ENCODE results near the gene ECHDC3. TPM values are rescaled to one million over a fixed set of nuclear protein-coding genes. Genes with fewer than 3 reads are reported as not detected.

The ECHDC3 gene
- total and polyA plus RNA-seq, 2 of the 8 experiments (the other 6 are each of a cell fraction or from before 2014, with no cell fraction given) = 15.6 to 19.9 TPM

DNA sequence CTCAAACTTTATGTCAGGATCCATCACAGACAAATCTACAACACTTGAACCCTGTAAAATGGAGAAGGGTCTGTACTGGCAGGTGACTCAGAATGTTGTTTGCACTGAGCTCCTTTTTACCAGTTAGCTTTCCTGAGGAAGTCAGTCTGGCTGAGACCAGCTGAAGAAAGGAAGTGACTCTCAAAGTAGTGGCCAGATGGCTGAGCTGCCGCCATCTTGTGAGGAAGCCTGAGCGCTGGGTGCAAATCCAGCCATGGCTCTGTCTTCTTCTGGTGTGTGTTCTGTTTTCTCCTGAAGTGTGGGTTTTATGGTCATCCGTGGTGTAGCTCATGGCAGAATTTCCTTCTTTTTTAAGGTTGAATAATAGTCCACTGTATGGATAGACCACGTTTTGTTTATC, 25.5 kb upstream of the ECHDC3 start:
- 93% methylated on average over 4 of the region's 4 CpGs; no CpG with 5 or more reads in 1 of the 2 experiments for WGBS, 2 experiments (ENCODE audit: extremely low coverage in 1 of 2, insufficient coverage in 1 of 2, insufficient read length in 1 of 2, insufficient replicate concordance in 2 of 2, low coverage in 1 of 2, low lambda C conversion rate in 2 of 2, missing lambda C conversion rate in 1 of 2)
- Histone ChIP-seq H3K56ac (replicated peaks; ENCODE audit: insufficient read length, low read depth, low read length) (no peak overlapping the region), H3K36me3 (ENCODE audit: control insufficient read depth in 2 of 4, insufficient read depth in 4 of 4, low read length in 3 of 4) (no peaks in the 10 kb centered on the region), H3K4me2 (ENCODE audit: insufficient read depth in 1 of 2, low read depth in 2 of 2, low read length in 2 of 2) (no peak overlapping the region), H3K9me3 (ENCODE audit: insufficient read depth in 2 of 2, low read depth in 1 of 2, low read length in 1 of 2) (no peaks in the 10 kb centered on the region), H3K9ac (replicated peaks in 1 of 4; ENCODE audit: extremely low read depth in 1 of 4, low read depth in 3 of 4, low read length in 3 of 4) (no peak overlapping the region), H2BK20ac (ENCODE audit: low read length) (no peak overlapping the region), H4K5ac (ENCODE audit: insufficient read length, low read depth, low read length) (no peak overlapping the region), H2AFZ (ENCODE audit: low read length) (no peak overlapping the region), H2BK15ac (ENCODE audit: low read length) (no peak overlapping the region), H3K4me3 (ENCODE audit: extremely low read depth in 1 of 4, insufficient read depth in 2 of 4, low read depth in 3 of 4, low read length in 4 of 4) (no peak overlapping the region), H3K23ac (ENCODE audit: insufficient read length) (no peak overlapping the region), H2BK5ac (ENCODE audit: low read depth, low read length) (no peak overlapping the region), H3K4me1 (replicated peaks in 1 of 4; ENCODE audit: control insufficient read depth in 3 of 4, insufficient read depth in 4 of 4, low read length in 3 of 4) (no peaks in the 10 kb centered on the region), H2BK12ac (ENCODE audit: low read depth, low read length) (no peak overlapping the region), H3K14ac (ENCODE audit: insufficient read length) (no peak overlapping the region), H3K18ac (ENCODE audit: extremely low read depth, low read length) (no peak overlapping the region), H4K8ac (ENCODE audit: extremely low read depth, insufficient read depth, low read length) (no peak overlapping the region), H2AK5ac (ENCODE audit: low read depth, low read length) (no peak overlapping the region), H3K27me3 (replicated peaks in 1 of 4; ENCODE audit: control insufficient read depth in 3 of 4, extremely low read depth in 1 of 4, insufficient read depth in 3 of 4, low read length in 3 of 4) (no peaks in the 10 kb centered on the region), H3K23me2 (ENCODE audit: low read depth, low read length) (no peaks in the 10 kb centered on the region), H3K79me2 (ENCODE audit: control insufficient read depth in 1 of 2, insufficient read depth in 2 of 2, low read length in 2 of 2) (no peaks in the 10 kb centered on the region), H4K20me1 (replicated peaks in 1 of 2; ENCODE audit: control insufficient read depth in 1 of 2, insufficient read depth in 2 of 2, low read length in 2 of 2) (no peaks in the 10 kb centered on the region), H4K91ac (replicated peaks; ENCODE audit: insufficient read length, low read length) (no peak overlapping the region), H3K27ac (ENCODE audit: low read depth, low read length) (no peak overlapping the region), H2BK120ac (replicated peaks; ENCODE audit: low read depth, low read length) (no peak overlapping the region), H3K4ac (replicated peaks; ENCODE audit: insufficient read length, low read depth, low read length) (no peak overlapping the region), H3K79me1 (ENCODE audit: low read depth, low read length) (no peaks in the 10 kb centered on the region)
- no peak for FAIRE-seq
- CTCF ChIA-PET (ENCODE audit: partially characterized antibody) = interaction anchor here (1.1 to 1.4 kb wide), 2 partner anchors 10 to 23 kb away, joined by 3 to 4 read pairs; no protein-coding TSS in a partner anchor
- POLR2A ChIA-PET (ENCODE audit: partially characterized antibody) = no interaction called here
- no peak for DNase-seq (ENCODE audit: low read depth in 1 of 2, low spot score in 2 of 2)
- TF ChIP-seq RNF2 (IDR thresholded peaks at IDR 0.05; ENCODE audit: borderline replicate concordance, low read depth, low read length, missing control alignments, poor library complexity, severe bottlenecking) = no peak
- no peak for TF ChIP-seq POU5F1 (IDR thresholded peaks at IDR 0.05; ENCODE audit: low read depth, low read length)
- TF ChIP-seq CHD2 (IDR thresholded peaks at IDR 0.05; ENCODE audit: low read length) = no peak
- no peak for TF ChIP-seq POLR2A (IDR thresholded peaks at IDR 0.05; ENCODE audit: control extremely low read depth in 1 of 2, low read depth in 2 of 2, low read length in 2 of 2)
- TF ChIP-seq GTF2F1 (IDR thresholded peaks at IDR 0.05; ENCODE audit: borderline replicate concordance, low read depth, low read length) = no peak
- TF ChIP-seq, protein P1, sequence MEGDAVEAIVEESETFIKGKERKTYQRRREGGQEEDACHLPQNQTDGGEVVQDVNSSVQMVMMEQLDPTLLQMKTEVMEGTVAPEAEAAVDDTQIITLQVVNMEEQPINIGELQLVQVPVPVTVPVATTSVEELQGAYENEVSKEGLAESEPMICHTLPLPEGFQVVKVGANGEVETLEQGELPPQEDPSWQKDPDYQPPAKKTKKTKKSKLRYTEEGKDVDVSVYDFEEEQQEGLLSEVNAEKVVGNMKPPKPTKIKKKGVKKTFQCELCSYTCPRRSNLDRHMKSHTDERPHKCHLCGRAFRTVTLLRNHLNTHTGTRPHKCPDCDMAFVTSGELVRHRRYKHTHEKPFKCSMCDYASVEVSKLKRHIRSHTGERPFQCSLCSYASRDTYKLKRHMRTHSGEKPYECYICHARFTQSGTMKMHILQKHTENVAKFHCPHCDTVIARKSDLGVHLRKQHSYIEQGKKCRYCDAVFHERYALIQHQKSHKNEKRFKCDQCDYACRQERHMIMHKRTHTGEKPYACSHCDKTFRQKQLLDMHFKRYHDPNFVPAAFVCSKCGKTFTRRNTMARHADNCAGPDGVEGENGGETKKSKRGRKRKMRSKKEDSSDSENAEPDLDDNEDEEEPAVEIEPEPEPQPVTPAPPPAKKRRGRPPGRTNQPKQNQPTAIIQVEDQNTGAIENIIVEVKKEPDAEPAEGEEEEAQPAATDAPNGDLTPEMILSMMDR (IDR thresholded peaks at IDR 0.05; ENCODE audit: control extremely low read depth in 1 of 3, insufficient read depth in 1 of 3, low read depth in 1 of 3, low read length in 3 of 3) = no peak
- no peak for TF ChIP-seq CHD1 (IDR thresholded peaks at IDR 0.05; ENCODE audit: low read depth, low read length)
- TF ChIP-seq RFX5 (IDR thresholded peaks at IDR 0.05; ENCODE audit: borderline replicate concordance, low read depth, low read length) = no peak
- TF ChIP-seq SIN3A (conservative IDR thresholded peaks at IDR 0.05 in 1 of 2, IDR thresholded peaks at IDR 0.05 in 1 of 2; ENCODE audit: low read depth in 1 of 2, low read length in 2 of 2) = no peak
- no peak for TF ChIP-seq RXRA (IDR thresholded peaks at IDR 0.05; ENCODE audit: insufficient read depth, low read depth, low read length)
- TF ChIP-seq SUZ12 (IDR thresholded peaks at IDR 0.05; ENCODE audit: low read length) = no peak
- TF ChIP-seq, protein P2, sequence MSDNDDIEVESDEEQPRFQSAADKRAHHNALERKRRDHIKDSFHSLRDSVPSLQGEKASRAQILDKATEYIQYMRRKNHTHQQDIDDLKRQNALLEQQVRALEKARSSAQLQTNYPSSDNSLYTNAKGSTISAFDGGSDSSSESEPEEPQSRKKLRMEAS (IDR thresholded peaks at IDR 0.05) = no peak

Data from H1 (cell line).